ENCODE data around the gene HORMAD2. TPM values are rescaled to one million over a fixed set of nuclear protein-coding genes. Genes with fewer than 3 reads are reported as not detected.
A peak's percentile ranks its signal among the peaks of the same experiment; 100 is the strongest.

The HORMAD2 gene
- polyA plus RNA-seq, 2 of the 4 experiments (the other 2 are of a cell fraction), result not detected

DNA sequence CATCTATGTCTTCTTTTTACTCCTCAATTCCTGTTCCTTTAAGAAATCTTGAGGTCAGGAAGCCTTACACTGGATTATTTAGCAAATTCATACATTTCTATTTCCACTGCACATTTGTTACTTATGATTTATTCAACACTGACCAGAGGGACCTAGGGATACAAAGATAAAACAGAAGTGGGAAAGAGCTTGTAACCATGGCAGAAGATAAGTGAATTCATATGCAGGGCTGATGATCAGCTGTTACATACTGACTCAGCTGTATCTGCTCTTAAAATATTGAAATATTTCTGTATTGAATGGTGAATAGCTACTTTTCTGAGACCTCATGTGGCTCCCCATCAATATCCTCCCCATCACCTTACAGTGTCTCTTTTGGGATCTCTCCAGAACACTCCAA lies 25.2 kb downstream of the HORMAD2 start:
- DNase-seq (ENCODE audit: low read depth in 1 of 2, low spot score in 1 of 2), result no peak
- ChIA-PET POLR2A (no interaction called here), CTCF (interaction anchor here (0.7 to 2.8 kb wide), 8 partner anchors 8 to 182 kb away, joined by 3 to 25 read pairs (median 4); no protein-coding TSS in a partner anchor)
- no peak for FAIRE-seq
- Histone ChIP-seq H3K4me2 (no peak overlapping the region), H3K27ac (peak overlapping the region; percentile 43 to 72; a peak in 4 of 6 replicates), H3K4me3 (no peak overlapping the region), H3K9me3 (no peaks in the 10 kb centered on the region), H3K4me1 (peaks cover 29% of the 10 kb centered on the region)
- peak; percentile 11 for TF ChIP-seq MAFK (IDR thresholded peaks at IDR 0.05; ENCODE audit: partially characterized antibody)
- no peak for TF ChIP-seq POLR2A (IDR thresholded peaks at IDR 0.05; ENCODE audit: low read length)
- ATAC-seq, result no peak

DNA sequence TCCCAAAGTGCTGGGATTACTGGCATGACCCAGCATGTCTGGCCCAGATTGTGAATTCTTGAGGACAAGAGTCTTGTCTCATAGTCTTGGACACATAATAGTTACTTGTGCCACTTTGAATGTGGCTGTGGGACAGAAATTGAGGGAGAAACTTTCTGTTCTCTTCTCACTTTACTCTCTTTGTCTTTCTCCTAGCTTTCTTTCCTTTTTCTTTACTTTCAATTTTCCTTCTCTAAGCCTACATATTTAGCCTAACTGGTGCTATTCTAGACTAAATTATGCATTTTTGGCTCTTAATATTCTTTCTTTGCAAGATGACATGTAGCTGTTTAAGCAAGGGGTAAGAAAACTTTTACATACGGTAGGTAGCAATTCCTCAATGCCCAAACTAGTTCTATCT lies 33.2 kb downstream of the HORMAD2 start:
- H3K4me2 ChIP-seq, result no peak overlapping the region
- ChIA-PET CTCF (interaction anchor here (0.9 to 2.6 kb wide), 4 partner anchors 8 to 174 kb away, joined by 3 to 6 read pairs (median 4); no protein-coding TSS in a partner anchor), POLR2A (no interaction called here)
- WGBS (ENCODE audit: missing lambda C conversion rate), result 83% methylated on average over 1 of the region's 1 CpG
- TF ChIP-seq JUN (IDR thresholded peaks at IDR 0.05) (no peak), CEBPB (IDR thresholded peaks at IDR 0.05) (no peak), RARB (CRISPR knock-in tag; IDR thresholded peaks at IDR 0.05) (no peak), RCOR1 (IDR thresholded peaks at IDR 0.05; ENCODE audit: low read depth, low read length) (no peak), HOXB5 (CRISPR knock-in tag; IDR thresholded peaks at IDR 0.05) (no peak), FOSB (CRISPR knock-in tag; IDR thresholded peaks at IDR 0.05) (no peak), BHLHE40 (IDR thresholded peaks at IDR 0.05; ENCODE audit: low read depth, low read length) (no peak), KDM5A (IDR thresholded peaks at IDR 0.05) (no peak), SMC3 (IDR thresholded peaks at IDR 0.05) (no peak), HEYL (CRISPR knock-in tag; IDR thresholded peaks at IDR 0.05) (no peak), ZC3H11A (IDR thresholded peaks at IDR 0.05) (no peak), MAFK (IDR thresholded peaks at IDR 0.05; ENCODE audit: partially characterized antibody) (no peak), CHD2 (IDR thresholded peaks at IDR 0.05; ENCODE audit: low read length, partially characterized antibody) (no peak)
- no peak overlapping the region for H3K4me3 ChIP-seq
- FAIRE-seq (no peak), ATAC-seq (no peak), DNase-seq (ENCODE audit: low read depth in 1 of 2, low spot score in 1 of 2) (no peak)
- peaks cover 41% of the 10 kb centered on the region for H3K4me1 ChIP-seq
- H3K9me3 ChIP-seq, result no peaks in the 10 kb centered on the region
- peak overlapping the region; percentile 36 to 77; a peak in 5 of 6 replicates for H3K27ac ChIP-seq

DNA sequence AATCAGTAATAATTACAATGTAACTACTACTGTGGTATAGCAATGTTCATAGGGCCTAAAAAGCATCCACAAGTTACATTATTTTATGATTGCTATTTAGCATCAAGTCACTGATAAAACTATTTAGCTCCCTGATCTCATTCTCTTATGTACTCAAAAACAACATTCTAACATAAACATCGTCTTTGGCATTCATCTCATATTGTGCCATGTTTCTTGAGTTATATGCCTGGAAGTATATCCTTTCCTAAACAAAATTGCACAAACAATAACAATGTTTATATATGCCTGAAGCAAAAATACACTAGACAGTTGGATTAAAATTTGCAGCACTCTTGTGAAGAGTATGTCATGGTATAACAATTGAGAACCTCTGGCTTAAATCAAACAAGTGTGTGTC lies 34.1 kb downstream of the HORMAD2 start:
- Histone ChIP-seq H3K4me3 (no peak overlapping the region), H3K4me1 (peaks cover 37% of the 10 kb centered on the region), H3K27ac (peak overlapping the region; percentile 47 to 77; a peak in 5 of 6 replicates), H3K9me3 (no peaks in the 10 kb centered on the region), H3K4me2 (no peak overlapping the region)
- ATAC-seq (no peak), FAIRE-seq (no peak), DNase-seq (ENCODE audit: low read depth in 1 of 2, low spot score in 1 of 2) (no peak)
- TF ChIP-seq, protein P1, sequence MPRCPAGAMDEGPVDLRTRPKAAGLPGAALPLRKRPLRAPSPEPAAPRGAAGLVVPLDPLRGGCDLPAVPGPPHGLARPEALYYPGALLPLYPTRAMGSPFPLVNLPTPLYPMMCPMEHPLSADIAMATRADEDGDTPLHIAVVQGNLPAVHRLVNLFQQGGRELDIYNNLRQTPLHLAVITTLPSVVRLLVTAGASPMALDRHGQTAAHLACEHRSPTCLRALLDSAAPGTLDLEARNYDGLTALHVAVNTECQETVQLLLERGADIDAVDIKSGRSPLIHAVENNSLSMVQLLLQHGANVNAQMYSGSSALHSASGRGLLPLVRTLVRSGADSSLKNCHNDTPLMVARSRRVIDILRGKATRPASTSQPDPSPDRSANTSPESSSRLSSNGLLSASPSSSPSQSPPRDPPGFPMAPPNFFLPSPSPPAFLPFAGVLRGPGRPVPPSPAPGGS (IDR thresholded peaks at IDR 0.05), result no peak
- TF ChIP-seq HOXB5 (CRISPR knock-in tag; IDR thresholded peaks at IDR 0.05) (no peak), POLR2A (IDR thresholded peaks at IDR 0.05; ENCODE audit: low read length) (no peak), CBX2 (IDR thresholded peaks at IDR 0.05; ENCODE audit: borderline replicate concordance, low read depth) (no peak), ZSCAN20 (CRISPR knock-in tag; IDR thresholded peaks at IDR 0.05) (no peak), BHLHE40 (IDR thresholded peaks at IDR 0.05; ENCODE audit: low read depth, low read length) (no peak), PHF8 (IDR thresholded peaks at IDR 0.05; ENCODE audit: borderline replicate concordance, low read depth) (no peak), RCOR1 (IDR thresholded peaks at IDR 0.05; ENCODE audit: low read depth, low read length) (no peak), MAZ (IDR thresholded peaks at IDR 0.05; ENCODE audit: borderline replicate concordance, low read depth, low read length) (no peak), ESRRA (IDR thresholded peaks at IDR 0.05; ENCODE audit: borderline replicate concordance, low read length) (no peak)
- TF ChIP-seq, protein P2, sequence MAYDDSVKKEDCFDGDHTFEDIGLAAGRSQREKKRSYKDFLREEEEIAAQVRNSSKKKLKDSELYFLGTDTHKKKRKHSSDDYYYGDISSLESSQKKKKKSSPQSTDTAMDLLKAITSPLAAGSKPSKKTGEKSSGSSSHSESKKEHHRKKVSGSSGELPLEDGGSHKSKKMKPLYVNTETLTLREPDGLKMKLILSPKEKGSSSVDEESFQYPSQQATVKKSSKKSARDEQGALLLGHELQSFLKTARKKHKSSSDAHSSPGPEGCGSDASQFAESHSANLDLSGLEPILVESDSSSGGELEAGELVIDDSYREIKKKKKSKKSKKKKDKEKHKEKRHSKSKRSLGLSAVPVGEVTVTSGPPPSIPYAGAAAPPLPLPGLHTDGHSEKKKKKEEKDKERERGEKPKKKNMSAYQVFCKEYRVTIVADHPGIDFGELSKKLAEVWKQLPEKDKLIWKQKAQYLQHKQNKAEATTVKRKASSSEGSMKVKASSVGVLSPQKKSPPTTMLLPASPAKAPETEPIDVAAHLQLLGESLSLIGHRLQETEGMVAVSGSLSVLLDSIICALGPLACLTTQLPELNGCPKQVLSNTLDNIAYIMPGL (CRISPR knock-in tag; IDR thresholded peaks at IDR 0.05; ENCODE audit: borderline replicate concordance), result no peak
- TF ChIP-seq, protein P3, sequence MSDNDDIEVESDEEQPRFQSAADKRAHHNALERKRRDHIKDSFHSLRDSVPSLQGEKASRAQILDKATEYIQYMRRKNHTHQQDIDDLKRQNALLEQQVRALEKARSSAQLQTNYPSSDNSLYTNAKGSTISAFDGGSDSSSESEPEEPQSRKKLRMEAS (IDR thresholded peaks at IDR 0.05), result no peak
- TF ChIP-seq, protein P4, sequence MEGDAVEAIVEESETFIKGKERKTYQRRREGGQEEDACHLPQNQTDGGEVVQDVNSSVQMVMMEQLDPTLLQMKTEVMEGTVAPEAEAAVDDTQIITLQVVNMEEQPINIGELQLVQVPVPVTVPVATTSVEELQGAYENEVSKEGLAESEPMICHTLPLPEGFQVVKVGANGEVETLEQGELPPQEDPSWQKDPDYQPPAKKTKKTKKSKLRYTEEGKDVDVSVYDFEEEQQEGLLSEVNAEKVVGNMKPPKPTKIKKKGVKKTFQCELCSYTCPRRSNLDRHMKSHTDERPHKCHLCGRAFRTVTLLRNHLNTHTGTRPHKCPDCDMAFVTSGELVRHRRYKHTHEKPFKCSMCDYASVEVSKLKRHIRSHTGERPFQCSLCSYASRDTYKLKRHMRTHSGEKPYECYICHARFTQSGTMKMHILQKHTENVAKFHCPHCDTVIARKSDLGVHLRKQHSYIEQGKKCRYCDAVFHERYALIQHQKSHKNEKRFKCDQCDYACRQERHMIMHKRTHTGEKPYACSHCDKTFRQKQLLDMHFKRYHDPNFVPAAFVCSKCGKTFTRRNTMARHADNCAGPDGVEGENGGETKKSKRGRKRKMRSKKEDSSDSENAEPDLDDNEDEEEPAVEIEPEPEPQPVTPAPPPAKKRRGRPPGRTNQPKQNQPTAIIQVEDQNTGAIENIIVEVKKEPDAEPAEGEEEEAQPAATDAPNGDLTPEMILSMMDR (IDR thresholded peaks at IDR 0.05), result no peak
- TF ChIP-seq, protein P5, sequence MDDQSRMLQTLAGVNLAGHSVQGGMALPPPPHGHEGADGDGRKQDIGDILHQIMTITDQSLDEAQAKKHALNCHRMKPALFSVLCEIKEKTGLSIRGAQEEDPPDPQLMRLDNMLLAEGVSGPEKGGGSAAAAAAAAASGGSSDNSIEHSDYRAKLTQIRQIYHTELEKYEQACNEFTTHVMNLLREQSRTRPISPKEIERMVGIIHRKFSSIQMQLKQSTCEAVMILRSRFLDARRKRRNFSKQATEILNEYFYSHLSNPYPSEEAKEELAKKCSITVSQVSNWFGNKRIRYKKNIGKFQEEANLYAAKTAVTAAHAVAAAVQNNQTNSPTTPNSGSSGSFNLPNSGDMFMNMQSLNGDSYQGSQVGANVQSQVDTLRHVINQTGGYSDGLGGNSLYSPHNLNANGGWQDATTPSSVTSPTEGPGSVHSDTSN (IDR thresholded peaks at IDR 0.05), result no peak
- 44% methylated on average over 1 of the region's 1 CpG for WGBS (ENCODE audit: missing lambda C conversion rate)
- ChIA-PET POLR2A (no interaction called here), CTCF (interaction anchor here (0.9 to 1.3 kb wide), 3 partner anchors 9 to 173 kb away, joined by 3 to 5 read pairs (median 4); no protein-coding TSS in a partner anchor)

Data from A549 (cell line).